Measurements from ENCODE around the gene ADARB1. TPM values are rescaled to one million over a fixed set of nuclear protein-coding genes. Genes with fewer than 3 reads are reported as not detected.
"Not testable (repeated sequence)": the region's sequence is repeated elsewhere in the genome, so short reads cannot be mapped to it uniquely, and the experiment has no call there.

ADARB1 gene
- total and polyA plus RNA-seq, 4 donors = 54.7 to 224 (median 90.6) TPM

DNA sequence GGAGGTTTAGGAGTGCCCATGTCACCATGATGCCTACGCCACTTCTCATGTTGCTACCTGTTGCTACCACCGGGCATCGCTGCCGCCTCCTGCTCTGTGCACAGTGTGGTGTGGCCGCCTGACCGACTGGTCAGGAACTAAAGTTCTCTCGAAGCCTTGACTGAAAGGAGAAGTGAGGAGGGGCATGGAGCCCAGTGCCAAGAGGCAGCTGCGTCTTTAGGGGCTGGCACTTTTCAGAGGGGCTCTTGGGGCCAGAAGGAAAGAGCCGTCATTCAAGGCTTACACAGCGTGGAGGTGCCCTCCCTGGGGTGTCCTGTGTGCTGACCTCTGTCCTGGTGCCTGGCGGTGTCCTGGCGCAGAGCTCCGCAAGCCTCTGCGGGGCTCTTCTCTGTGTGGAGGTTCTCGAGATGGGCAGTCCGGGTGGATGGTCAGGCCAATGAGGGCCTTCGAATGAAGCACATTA is 57.2 kb downstream of the ADARB1 start:
- no peak for DNase-seq
- H3K27ac ChIP-seq (ENCODE audit: low read depth in 1 of 2, low read length in 2 of 2) = peak overlapping the region in 1 of 2 donors; percentile 86

DNA sequence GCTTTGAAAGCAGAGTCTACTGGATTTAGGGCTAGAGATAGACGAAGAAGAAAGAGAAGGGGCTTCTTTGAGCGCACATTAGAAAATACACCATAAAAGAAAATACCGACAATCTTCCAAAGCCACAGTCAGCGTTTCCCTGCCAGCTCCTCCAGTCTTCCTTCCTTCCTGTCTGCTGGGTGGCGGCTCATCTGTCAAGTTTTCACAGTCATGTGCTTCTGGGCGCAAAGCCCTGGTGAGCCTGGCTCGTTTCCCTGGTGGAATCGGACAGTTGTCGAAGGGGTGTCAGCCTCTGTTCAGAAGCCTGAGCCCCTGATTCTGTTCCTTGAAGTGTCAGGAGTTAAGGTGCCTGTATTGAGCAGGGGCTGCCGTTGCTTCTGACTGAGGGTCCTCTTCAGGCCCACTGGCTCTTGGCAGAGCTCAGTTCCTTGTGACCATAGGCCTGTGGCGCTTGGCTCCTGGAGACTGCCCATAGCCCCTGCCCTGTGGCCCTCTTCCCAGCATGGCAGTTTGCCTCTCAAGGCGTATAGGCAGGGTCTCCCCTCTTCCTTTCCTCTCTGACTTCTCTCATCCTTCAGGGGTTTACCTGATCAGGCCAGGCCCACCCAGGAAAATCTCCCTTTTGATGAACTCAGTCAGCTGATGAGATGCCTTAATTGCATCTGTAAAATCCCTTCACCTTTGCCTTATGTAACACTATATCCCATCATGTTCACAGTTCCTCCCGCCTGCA is 58.6 kb downstream of the ADARB1 start:
- Histone ChIP-seq H3K27ac (ENCODE audit: low read depth in 1 of 2, low read length in 2 of 2) (no peak overlapping the region), H3K4me3 (ENCODE audit: low read length in 2 of 2) (no peak overlapping the region), H3K4me1 (ENCODE audit: control insufficient read depth in 1 of 2, insufficient read depth in 2 of 2, low read length in 2 of 2) (no peaks in the 10 kb centered on the region), H3K9me3 (ENCODE audit: control insufficient read depth, low read length) (no peaks in the 10 kb centered on the region), H3K27me3 (ENCODE audit: control insufficient read depth in 1 of 2, insufficient read depth in 2 of 2, low read length in 1 of 2) (no peaks in the 10 kb centered on the region), H3K36me3 (ENCODE audit: control insufficient read depth in 1 of 2, insufficient read depth in 2 of 2, low read length in 1 of 2) (no peaks in the 10 kb centered on the region)
- intact Hi-C loops (cut with DNase I) = loop anchor here (10.0 kb wide), 2 partner anchors 258 to 302 kb away; partner anchors contain the start of gene PTTG1IP (in 2 of the 2)
- DNase-seq (peak in 1 of 2 donors; percentile 73), ATAC-seq (ENCODE audit: low FRiP score) (no peak)
- WGBS, 2 donors = 31 to 39% methylated on average over 13 of the region's 13 CpGs

More for the DNA sequence above, 57.2 kb downstream of the ADARB1 start:
- WGBS, 2 donors = 52 to 62% methylated on average over 17 of the region's 17 CpGs
- H3K4me1 ChIP-seq (ENCODE audit: control insufficient read depth in 1 of 2, insufficient read depth in 2 of 2, low read length in 2 of 2) = no peaks in the 10 kb centered on the region
- no peak for ATAC-seq (ENCODE audit: low FRiP score)
- H3K27me3 ChIP-seq (ENCODE audit: control insufficient read depth in 1 of 2, insufficient read depth in 2 of 2, low read length in 1 of 2) = no peaks in the 10 kb centered on the region
- no peaks in the 10 kb centered on the region for H3K36me3 ChIP-seq (ENCODE audit: control insufficient read depth in 1 of 2, insufficient read depth in 2 of 2, low read length in 1 of 2)
- intact Hi-C loops (cut with DNase I) = loop anchor here (2.0 to 10.0 kb wide), 3 partner anchors 179 to 303 kb away; partner anchors contain the start of gene PTTG1IP (in 2 of the 2)
- H3K9me3 ChIP-seq (ENCODE audit: control insufficient read depth, low read length) = no peaks in the 10 kb centered on the region
- no peak overlapping the region for H3K4me3 ChIP-seq (ENCODE audit: low read length in 2 of 2)

DNA sequence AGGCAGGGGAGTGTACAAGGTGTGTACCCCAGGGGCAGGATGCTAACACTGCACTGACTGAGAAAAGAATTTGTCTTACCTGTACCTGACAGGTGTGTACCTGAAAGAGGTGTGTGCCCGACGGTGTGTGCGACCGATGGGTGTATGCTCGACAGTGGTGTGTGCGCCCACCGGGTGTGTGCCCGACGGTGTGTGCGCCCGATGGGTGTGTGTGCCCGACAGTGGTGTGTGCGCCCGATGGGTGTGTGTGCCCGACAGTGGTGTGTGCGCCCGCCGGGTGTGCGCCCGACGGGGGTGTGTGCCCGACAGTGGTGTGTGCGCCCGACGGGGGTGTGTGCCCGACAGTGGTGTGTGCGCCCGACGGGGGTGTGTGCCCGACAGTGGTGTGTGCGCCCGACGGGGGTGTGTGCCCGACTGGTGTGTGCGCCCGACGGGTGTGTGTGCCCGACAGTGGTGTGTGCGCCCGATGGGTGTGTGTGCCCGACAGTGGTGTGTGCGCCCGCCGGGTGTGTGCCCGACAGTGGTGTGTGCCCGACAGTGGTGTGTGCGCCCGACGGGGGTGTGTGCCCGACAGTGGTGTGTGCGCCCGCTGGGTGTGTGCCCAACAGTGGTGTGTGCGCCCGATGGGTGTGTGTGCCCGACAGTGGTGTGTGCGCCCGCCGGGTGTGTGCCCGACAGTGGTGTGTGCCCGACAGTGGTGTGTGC is 59.3 kb downstream of the ADARB1 start:
- H3K27ac ChIP-seq (ENCODE audit: low read depth in 1 of 2, low read length in 2 of 2); H3K4me3 ChIP-seq (ENCODE audit: low read length in 2 of 2); H3K27me3 ChIP-seq (ENCODE audit: control insufficient read depth in 1 of 2, insufficient read depth in 2 of 2, low read length in 1 of 2); H3K9me3 ChIP-seq (ENCODE audit: control insufficient read depth, low read length); H3K4me1 ChIP-seq (ENCODE audit: control insufficient read depth in 1 of 2, insufficient read depth in 2 of 2, low read length in 2 of 2); H3K36me3 ChIP-seq (ENCODE audit: control insufficient read depth in 1 of 2, insufficient read depth in 2 of 2, low read length in 1 of 2); ATAC-seq (ENCODE audit: low FRiP score); DNase-seq: not testable (repeated sequence)
- intact Hi-C loops (cut with DNase I) = loop anchor here (10.0 kb wide), 2 partner anchors 259 to 301 kb away; partner anchors contain the start of gene PTTG1IP (in 2 of the 2)
- WGBS, 2 donors = 92 to 95% methylated on average over 49 to 60 of the region's 60 CpGs

DNA sequence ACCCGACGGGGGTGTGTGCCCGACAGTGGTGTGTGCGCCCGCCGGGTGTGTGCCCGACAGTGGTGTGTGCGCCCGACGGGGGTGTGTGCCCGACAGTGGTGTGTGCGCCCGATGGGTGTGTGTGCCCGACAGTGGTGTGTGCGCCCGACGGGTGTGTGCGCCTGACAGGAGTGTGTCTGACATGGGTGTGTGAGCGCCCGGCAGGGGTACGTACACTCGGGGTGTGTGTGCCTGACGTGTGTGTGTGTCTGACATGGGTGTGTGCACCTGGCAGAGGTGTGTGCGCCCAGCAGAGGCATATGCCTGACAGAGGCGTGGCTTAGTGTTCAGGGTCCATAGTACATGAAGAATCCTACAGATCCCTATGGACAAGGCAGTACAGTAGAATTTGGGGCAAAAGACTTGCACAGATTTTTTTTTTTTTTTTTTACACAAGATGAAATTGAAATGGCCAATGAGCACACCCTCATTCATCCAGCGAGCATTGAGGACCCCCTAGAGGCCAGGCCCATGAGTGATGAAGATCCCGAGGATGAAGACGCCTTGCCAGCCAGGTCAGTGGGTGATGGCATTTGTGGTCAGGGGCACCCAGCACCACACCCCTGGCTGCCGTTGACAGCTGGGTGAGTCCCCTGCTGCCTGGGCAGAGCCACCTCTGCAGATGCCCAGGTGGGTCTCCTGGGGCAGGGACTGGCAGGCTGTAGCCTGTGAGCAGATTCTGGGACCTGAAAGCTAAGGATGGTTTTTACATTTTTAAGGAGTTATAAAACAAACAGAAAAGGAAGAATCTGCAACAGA is 60.1 kb downstream of the ADARB1 start:
- Histone ChIP-seq H3K36me3 (ENCODE audit: control insufficient read depth in 1 of 2, insufficient read depth in 2 of 2, low read length in 1 of 2) (no peaks in the 10 kb centered on the region), H3K27me3 (ENCODE audit: control insufficient read depth in 1 of 2, insufficient read depth in 2 of 2, low read length in 1 of 2) (no peaks in the 10 kb centered on the region), H3K27ac (ENCODE audit: low read depth in 1 of 2, low read length in 2 of 2) (no peak overlapping the region), H3K4me1 (ENCODE audit: control insufficient read depth in 1 of 2, insufficient read depth in 2 of 2, low read length in 2 of 2) (no peaks in the 10 kb centered on the region), H3K4me3 (ENCODE audit: low read length in 2 of 2) (no peak overlapping the region), H3K9me3 (ENCODE audit: control insufficient read depth, low read length) (no peaks in the 10 kb centered on the region)
- no peak for ATAC-seq (ENCODE audit: low FRiP score)
- no peak for DNase-seq
- 89% methylated on average over 29 of the region's 29 CpGs for WGBS, 2 donors
- intact Hi-C loops (cut with DNase I) = loop anchor here (10.0 kb wide), 2 partner anchors 260 to 300 kb away; partner anchors contain the start of gene PTTG1IP (in 2 of the 2)

DNA sequence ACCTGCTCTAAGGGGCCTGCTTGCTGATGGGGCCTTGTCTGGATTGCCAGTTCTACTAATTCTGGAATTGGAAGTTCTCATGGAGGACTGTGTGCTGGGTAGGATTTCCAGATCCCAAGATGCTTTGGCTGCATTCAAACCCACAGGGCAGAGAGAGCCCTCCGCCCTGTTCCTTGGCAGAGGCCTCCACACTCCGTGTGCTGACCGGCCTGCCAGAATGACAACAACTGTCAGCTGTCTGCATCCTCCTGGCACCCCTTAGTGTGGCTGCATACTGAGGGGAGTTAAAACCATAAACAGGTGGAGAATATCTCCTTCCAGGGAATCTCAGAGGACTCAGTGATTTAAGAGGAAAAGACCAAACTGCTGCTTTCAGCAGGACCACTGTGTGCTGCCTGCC is 60.7 kb downstream of the ADARB1 start:
- Histone ChIP-seq H3K9me3 (ENCODE audit: control insufficient read depth, low read length) (no peaks in the 10 kb centered on the region), H3K27me3 (ENCODE audit: control insufficient read depth in 1 of 2, insufficient read depth in 2 of 2, low read length in 1 of 2) (no peaks in the 10 kb centered on the region), H3K4me1 (ENCODE audit: control insufficient read depth in 1 of 2, insufficient read depth in 2 of 2, low read length in 2 of 2) (no peaks in the 10 kb centered on the region), H3K27ac (ENCODE audit: low read depth in 1 of 2, low read length in 2 of 2) (no peak overlapping the region), H3K36me3 (ENCODE audit: control insufficient read depth in 1 of 2, insufficient read depth in 2 of 2, low read length in 1 of 2) (no peaks in the 10 kb centered on the region), H3K4me3 (ENCODE audit: low read length in 2 of 2) (no peak overlapping the region)
- no peak for ATAC-seq (ENCODE audit: low FRiP score)
- DNase-seq = no peak
- 33 to 38% methylated on average over 3 of the region's 3 CpGs for WGBS, 2 donors
- intact Hi-C loops (cut with DNase I) = loop anchor here (10.0 kb wide), 2 partner anchors 260 to 300 kb away; partner anchors contain the start of gene PTTG1IP (in 2 of the 2)

DNA sequence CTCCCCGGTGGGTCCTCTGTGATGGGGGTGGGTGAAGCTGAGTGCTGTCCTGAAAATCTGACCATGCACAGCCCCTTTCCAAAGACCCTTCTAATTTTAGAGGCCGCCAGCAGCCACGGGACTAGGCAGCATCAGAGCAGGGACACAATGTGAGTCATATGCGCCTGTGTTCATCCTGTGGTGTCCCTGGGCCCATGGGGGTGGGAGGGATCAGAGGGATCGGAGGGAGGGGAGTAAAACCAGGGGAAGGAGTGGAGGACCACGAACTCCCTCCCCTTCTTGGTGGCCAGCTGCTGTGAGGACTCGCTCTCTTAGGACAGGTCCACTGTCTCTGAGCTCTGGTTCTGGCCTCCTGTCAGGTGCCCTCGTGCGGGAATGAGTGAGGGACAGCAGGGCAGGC is 61.5 kb downstream of the ADARB1 start:
- Histone ChIP-seq H3K4me1 (ENCODE audit: control insufficient read depth in 1 of 2, insufficient read depth in 2 of 2, low read length in 2 of 2) (no peaks in the 10 kb centered on the region), H3K4me3 (ENCODE audit: low read length in 2 of 2) (no peak overlapping the region), H3K27ac (ENCODE audit: low read depth in 1 of 2, low read length in 2 of 2) (no peak overlapping the region), H3K9me3 (ENCODE audit: control insufficient read depth, low read length) (no peaks in the 10 kb centered on the region), H3K36me3 (ENCODE audit: control insufficient read depth in 1 of 2, insufficient read depth in 2 of 2, low read length in 1 of 2) (no peaks in the 10 kb centered on the region), H3K27me3 (ENCODE audit: control insufficient read depth in 1 of 2, insufficient read depth in 2 of 2, low read length in 1 of 2) (no peaks in the 10 kb centered on the region)
- 74 to 75% methylated on average over 9 of the region's 9 CpGs for WGBS, 2 donors
- ATAC-seq (ENCODE audit: low FRiP score) = no peak
- DNase-seq = no peak
- intact Hi-C loops (cut with DNase I) = loop anchor here (10.0 kb wide), 2 partner anchors 261 to 299 kb away; partner anchors contain the start of gene PTTG1IP (in 2 of the 2)

DNA sequence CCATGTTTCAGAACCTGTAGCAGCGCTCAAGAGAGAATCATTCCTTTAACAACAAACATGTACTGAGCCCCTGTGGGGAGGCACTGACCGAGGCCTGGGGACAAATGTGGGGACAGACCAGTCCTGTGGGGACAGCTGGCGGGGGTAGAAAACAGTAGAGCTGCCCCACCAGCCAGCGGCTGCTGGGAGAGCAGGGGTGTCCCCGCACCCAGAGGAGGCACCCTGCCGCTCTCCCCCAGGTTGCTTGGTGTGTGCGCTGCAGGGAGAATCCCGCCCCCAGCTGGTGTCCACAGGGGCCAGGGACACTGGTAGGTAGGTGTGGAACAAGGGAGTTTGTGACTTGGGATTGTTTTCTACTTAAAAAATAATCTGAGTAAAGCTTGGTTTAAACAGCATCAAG is 62.1 kb downstream of the ADARB1 start:
- ATAC-seq (ENCODE audit: low FRiP score) (no peak), DNase-seq (no peak)
- Histone ChIP-seq H3K9me3 (ENCODE audit: control insufficient read depth, low read length) (no peaks in the 10 kb centered on the region), H3K27me3 (ENCODE audit: control insufficient read depth in 1 of 2, insufficient read depth in 2 of 2, low read length in 1 of 2) (no peaks in the 10 kb centered on the region), H3K4me1 (ENCODE audit: control insufficient read depth in 1 of 2, insufficient read depth in 2 of 2, low read length in 2 of 2) (no peaks in the 10 kb centered on the region), H3K36me3 (ENCODE audit: control insufficient read depth in 1 of 2, insufficient read depth in 2 of 2, low read length in 1 of 2) (no peaks in the 10 kb centered on the region), H3K27ac (ENCODE audit: low read depth in 1 of 2, low read length in 2 of 2) (no peak overlapping the region), H3K4me3 (ENCODE audit: low read length in 2 of 2) (no peak overlapping the region)
- 84 to 89% methylated on average over 8 of the region's 8 CpGs for WGBS, 2 donors
- intact Hi-C loops (cut with DNase I) = loop anchor here (10.0 kb wide), 2 partner anchors 262 to 298 kb away; partner anchors contain the start of gene PTTG1IP (in 2 of the 2)
